Pons (tissue), 1 donor: ENCODE measurements around the gene ATP6V0A1.
A peak's percentile ranks its signal among the peaks of the same experiment; 100 is the strongest.
"Not testable (repeated sequence)": the region's sequence is repeated elsewhere in the genome, so short reads cannot be mapped to it uniquely, and the experiment has no call there.

ENCODE experiments used
- DNase-seq: peaks from one replicate; pipeline ENCODE4 v3.0.0-alpha.2; 2016; ENCODE audit warnings: low spot score

Gene ATP6V0A1

DNA sequence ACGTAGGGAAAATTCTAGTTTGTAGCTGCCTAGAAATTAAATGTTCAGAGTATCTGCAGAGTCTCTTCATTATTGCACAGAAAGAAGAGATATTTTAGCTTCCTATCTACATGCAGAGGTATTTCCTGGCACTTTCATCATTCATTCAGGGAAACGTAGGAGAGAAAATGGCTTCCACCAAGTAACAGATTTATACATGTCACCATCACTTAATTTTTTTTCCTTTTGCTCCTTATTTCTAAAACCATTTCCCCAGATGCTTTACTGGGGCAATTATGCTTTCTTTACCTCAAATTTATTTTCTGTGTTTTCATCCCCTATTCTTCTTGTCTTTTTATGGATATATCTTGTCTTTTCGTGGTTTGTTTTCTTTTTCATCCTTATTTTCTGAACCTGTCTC, 18.5 kb downstream of the ATP6V0A1 start:
- DNase-seq: no peak

DNA sequence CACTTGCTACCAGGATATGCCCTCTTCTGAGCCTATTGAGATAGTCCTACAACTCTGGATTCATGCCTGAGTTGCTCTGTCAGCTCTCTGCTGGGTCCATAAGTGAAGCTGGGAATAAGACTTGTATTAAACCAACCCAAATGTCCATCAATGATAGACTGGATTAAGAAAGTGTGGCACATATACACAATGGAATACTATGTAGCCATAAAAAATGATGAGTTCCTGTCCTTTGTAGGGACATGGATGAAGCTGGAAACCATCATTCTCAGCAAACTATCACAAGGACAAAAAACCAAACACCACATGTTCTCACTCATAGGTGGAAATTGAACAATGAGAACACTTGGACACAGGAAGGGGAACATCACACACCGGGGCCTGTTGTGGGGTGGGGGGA, 19.1 kb downstream of the ATP6V0A1 start:
- DNase-seq: not testable (repeated sequence)

DNA sequence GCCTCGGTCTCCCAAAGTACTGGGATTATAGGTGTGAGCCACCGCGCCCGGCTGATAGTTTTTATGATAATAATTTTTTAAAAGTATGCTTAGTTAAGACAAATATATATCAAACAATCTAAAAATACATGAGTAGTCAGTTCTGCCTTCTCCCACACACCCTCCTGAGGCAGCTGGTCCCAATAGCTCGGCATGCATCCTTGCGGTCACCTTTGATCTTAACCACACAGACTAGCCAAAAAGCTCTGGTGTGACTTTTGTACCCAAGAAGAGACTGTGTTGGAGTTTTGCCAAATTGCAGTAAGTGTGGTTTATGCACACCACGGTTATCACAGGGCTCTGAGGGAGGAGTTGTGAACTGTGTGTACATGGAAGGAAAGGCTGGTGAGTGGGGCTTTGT, 25.6 kb downstream of the ATP6V0A1 start:
- no peak for DNase-seq

DNA sequence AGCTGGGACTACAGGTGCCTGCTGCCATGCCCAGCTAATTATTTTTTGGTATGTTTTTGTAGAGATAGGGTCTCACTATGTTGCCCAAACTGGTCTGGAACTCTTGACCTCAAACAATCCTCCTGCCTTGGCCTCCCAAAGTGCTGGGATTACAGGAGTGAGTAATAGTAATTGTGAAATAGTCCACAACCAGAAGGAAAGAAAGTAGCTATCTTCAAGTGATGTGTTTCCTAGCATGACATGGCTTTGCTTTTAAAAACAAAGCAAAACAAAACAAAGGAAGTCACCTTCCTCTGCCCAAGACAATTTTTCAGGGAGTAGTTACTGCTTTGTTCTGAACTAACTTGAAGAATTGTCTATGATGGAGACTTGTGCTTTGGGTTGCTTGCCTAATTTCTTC, 27.0 kb downstream of the ATP6V0A1 start:
- no peak for DNase-seq

DNA sequence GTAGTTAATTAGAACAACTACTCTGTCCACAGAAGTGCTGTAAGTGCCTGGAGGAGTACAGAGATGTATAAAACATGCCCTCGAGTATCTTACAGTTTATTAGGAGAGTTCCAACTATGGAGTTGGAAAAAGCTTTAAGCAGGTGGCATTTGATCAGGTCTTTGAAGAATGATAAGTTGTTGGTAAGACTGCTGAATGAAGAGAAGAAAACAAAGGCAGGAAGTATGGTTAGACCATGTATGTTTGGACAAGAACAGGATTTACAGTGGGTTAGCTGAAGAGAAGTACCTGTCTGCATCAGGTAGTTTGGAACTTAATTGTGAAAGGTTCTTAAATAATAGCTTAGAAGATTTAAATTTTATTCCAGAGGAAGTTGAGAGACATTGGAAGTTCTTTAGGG, 29.4 kb downstream of the ATP6V0A1 start:
- DNase-seq: no peak

DNA sequence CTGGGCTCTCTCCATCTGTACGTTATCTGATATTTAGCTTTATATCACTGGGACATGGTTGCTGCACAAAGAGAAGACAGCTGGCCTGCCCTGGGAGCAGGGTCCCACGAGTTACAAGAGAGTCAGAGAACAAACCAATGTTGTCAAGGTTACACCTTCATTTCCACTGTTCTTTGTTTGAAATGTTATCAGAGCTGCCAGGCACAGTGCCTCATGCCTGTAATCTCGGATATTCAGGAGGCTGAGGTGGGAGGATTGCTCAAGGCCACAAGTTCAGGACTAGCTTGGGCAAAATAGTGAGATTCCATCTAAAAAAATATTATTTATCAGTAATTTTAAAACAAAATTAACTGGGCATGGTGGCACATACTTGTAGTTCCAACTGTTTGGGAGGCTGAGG, 34.6 kb downstream of the ATP6V0A1 start:
- DNase-seq: no peak

DNA sequence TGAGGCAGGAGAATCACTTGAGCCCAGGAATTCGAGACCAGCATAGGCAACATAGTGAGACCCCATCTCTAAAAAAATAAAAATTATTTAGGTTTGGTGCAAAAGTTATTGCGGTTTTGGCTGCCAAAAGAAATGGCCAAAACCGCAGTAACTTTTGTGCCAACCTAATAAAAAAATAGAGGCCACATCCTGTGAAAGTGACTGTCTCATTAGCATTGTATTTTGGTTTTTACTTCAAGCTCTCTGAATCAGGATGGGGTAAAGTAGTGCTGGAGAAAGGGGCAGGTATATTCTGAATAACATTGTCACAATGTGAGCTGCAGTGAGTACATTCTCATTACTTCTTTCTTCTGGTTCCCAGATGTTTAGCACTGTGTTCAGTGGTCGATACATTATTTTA, 36.0 kb downstream of the ATP6V0A1 start:
- DNase-seq: no peak

DNA sequence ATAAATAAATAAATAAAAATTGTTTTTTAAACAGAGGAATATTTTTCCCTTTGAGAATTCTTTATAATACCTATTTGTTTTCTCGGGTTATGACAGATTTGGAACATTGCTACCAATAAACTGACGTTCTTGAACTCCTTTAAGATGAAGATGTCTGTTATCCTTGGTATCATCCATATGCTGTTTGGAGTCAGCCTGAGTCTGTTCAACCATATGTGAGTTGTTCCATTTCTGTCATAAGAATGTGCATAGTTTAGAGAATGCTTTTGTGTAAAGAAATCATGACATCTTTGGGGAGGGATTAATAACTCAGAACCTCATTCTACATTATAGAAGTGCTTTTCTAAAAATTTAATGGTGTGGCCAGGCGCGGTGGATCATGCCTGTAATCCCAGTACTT, 40.1 kb downstream of the ATP6V0A1 start:
- DNase-seq: no peak

DNA sequence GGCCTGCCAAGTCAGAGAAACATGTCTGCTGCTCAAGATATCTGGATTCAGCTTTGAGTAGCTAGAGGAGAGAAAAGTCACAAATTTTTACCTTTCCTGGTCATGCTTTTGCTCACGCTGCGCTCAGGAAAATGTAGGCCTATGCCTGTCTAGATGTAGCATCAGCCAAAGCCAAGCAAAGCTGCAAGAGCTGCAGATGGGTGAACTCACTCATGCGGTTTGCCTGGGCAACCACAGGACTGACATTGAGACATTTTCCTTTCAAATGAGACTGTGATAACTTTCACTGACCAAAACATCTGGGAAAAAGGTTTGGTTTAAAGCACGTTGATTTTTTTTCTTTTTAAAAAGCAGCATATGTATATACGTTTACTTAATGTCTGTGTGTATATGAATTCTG, 43.4 kb downstream of the ATP6V0A1 start:
- no peak for DNase-seq

DNA sequence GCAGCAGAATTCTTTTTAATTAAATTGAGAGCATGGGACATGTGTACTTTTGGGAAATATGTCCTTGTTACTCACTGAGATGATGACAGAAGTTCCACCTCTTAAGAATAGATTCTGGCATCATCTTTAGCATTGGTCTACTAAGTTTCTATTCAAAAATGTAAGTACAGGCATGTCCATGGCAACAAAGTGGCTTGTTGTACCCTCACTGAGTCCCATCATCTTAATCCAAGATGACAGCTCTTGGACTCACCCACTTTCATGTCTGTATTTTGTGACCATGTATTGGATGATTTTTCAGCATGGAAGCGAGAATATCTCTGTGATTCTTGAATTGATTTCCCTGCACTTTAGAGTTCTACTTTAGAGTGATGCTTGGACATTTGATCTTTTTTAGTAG, 44.2 kb downstream of the ATP6V0A1 start:
- no peak for DNase-seq

DNA sequence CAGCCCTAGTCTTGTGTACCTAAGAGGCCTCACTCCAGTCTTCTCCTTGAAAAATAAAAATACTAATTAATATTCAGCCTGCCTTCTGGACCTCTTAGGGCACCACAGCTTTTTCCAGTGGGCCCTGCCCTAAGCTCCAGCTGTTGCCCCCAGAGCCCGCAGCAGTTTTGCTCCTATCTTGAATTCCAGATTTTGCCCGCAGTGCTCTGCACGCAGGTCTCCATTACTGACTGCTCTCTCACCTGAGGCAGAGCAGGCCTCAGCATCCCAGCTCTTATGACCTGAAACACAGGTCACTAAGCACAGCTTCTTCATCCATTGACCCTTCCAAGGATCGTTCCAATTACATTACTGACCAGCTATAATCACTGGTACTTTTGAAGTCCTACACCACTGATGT, 49.0 kb downstream of the ATP6V0A1 start:
- DNase-seq: no peak

DNA sequence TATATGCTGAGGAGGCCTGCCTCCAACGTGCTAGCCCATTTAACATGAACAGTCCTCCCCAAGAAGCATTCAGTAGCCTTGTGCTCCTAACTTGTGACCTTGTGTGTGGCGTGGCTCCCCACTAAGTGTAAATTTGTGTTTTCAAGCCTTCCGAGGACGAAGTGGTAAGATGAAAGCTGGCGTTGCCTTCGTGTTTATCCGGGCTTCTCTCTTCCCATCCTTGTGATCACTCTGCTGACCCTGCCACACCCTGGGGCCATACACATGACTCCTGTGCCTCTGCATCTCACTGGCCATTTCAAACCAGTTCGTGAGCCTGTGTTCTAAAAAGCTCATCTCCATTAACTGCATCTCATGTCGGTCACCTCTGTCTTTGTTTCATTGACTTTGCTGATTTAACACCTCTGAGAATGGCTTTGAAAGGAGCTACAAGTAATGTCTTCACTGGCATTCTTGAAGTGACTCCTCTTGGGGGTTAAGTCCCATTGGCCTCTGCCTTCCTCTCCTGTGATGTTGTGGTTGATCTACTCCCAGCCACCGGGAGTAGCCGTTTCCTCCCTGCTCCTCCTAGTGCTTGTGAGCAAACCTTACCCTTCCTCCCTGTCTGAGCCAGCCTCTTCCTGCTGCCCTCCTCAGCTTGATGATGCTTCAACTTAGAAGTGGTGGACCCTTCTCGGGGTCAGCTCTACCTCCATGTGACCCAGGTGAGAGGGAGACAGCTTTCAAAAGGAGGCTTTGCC, 49.9 kb downstream of the ATP6V0A1 start:
- no peak for DNase-seq

DNA sequence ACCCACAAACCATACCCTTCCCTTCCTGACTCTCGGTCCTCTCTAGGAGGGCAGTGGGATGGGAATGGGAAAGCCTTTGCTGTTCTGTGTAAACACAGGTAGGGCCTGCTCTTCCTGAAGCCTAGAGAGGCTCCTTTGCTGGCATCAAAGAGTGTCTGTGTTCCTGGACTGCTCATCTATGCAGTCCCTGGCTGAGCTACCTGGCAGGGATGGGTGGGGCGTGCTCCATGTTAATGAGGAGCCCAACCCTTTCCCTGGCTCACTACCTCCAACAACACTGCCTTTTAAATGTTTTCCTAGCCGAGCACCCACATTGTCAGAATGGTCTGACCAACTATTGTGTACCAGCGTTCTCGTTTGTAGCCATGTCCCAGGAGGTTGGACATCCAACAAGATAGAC, 50.7 kb downstream of the ATP6V0A1 start:
- no peak for DNase-seq

DNA sequence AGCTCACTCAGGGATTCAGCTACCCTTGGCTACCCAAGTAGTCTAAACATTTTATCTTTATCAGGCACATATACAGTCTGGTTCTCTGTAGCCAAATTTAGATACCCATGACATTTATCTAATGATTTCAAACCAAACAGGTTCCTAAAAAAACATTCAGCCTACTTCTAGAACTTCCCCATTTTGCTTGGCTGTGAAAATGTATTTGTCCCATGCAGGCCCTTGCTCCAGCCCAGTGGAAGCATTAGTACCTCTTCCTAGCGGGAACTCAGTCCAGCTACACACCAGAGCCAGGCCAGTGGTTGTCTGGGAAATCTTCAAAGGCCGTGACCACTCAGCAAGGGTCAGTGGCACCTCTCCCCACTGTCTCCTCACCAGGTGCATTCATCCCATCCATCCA, 51.2 kb downstream of the ATP6V0A1 start:
- DNase-seq: no peak

DNA sequence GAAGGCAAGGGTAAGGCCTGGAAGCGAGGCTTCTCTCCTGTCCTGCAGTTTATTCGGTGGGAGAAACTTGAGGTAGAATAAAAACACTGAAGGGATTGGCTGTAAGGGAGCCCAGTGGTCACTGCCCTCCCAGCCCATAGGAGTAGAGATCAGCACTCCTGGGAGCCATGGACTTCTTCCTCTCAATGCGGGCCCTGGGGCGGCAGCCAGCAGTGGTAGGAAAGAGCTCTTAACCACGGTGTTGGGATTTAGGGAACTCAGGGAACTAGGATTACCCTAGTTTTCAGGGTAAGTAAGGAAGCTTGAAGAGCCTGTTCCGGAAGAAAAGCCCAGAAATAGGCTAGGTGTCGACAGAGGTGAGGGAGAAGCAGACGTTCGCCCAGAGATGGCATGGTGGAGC, 53.6 kb downstream of the ATP6V0A1 start:
- DNase-seq: no peak

DNA sequence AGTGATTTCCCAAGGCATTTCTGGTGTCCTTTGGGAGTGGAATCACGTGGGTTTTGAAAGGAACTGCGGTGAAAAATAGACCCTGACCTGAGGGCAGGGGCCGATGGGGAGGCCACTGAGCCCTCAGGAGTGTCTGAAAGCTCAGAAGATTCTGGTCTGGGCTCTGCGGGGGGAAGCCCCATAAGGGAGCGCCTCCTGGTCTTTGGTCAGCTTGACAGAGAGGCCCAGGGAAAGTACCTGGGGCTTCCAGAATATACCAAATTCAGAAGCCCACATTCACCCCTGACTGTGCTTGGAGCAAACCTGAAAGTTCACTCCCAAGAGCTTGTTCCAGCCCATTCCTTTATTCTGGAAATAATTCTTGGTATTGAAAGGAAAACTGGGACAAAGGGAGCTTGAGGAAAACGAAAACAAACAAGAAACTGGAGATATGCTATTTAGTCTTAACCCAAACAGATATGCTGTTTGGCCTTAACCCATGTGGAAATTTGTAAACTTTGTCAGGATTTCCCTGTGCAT, 54.1 kb downstream of the ATP6V0A1 start:
- DNase-seq: no peak

DNA sequence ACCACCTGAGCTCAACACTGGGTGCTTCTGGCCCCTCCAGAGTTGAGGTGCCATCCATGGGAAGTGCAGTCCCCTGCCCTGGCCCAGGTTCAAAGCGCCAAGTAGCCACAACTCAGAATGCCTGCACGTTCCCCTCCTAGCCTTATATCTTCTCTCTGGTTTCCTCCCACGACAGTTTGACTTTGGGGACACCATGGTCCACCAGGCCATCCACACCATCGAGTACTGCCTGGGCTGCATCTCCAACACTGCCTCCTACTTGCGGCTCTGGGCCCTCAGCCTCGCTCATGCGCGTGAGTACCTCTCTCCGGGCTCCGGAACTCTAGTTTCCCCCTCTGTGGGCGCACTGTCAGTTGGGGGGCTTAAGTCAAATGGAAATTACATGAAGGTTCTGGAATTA, 55.0 kb downstream of the ATP6V0A1 start:
- DNase-seq: no peak

DNA sequence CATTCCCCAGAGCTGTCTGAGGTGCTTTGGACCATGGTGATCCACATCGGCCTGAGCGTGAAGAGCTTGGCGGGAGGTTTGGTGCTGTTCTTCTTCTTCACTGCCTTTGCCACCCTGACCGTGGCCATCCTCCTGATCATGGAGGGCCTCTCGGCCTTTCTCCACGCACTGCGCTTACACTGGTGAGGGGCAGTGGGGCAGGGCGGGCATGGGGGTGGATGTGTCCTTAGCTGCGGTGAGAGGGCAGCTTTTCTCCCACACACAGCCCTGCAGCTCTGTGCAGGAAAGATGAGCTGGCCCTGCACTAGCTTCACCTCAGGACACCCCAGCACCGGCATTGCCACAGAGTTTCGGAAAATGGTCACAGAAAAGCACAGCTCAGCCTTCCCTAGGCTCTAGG, 55.6 kb downstream of the ATP6V0A1 start:
- no peak for DNase-seq

DNA sequence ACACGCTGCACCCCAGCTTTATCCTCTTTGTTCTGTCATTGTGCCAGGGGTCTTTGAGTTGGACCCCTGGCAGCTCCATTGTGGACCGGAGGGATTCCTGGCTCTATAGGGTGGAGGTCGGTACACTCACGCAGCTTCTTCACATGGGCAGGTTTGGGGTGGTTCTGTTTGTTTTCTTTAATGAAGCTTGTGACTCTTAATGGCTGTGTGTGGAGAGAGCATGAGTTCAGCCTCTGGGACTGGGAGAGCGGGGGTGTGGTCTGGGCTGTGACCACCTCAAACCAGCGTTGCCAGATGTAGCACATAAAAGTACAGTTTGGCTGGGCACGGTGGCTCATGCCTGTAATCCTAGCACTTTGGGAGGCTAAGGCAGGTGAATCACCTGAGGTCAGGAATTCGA, 56.2 kb downstream of the ATP6V0A1 start:
- no peak for DNase-seq

DNA sequence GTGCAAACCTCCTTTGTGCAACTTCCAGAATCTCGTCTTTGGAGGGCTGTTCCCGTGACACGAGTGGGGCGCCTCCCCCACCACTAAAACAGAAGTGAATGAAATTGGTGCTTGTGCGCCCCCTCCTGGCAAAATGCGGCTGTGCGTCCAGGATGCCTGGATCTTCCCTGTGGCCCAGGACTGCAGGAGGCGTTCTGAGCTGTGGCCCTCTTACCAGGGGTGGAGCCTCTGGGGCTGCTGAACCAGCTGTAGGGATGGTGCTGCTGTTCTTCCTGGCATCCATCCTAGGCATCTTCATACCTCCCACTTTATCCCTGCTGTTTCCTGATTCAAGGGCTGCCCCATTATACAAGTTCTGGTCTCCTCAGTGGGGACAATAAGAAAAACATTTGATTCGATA, 58.8 kb downstream of the ATP6V0A1 start:
- peak; percentile 79 for DNase-seq

DNA sequence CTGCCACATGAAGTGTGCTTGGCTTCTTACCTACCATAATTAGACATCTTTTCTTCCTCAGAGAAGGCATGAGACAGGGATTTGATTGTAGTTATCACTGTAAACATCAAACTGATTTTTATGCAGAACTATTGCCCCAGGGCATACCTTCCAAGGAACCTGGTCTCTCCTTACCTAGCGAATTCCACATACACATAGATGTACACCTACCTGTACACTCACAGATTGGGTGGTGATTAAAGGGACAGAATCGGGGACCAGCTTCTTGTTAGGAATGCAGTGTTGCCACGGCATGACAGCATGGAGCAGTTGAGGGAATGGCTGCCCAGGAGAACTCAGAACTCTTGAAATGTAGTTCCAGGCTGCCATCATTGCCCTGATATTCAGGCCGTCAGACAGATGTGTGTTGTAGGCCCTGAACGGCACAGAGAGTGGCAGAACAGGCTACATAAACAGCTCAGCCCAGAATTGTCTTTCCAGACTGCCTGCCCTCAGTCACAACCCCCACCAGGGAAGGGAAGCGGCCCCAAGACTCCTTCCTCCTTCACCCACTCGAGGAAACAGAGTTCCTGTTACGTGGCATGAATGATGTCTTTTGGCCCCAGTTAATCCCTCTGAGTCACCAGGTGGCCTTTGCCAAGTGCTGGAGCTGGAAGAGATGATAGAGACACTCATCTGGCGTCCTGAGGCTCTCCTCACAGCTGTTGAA, 59.5 kb downstream of the ATP6V0A1 start:
- DNase-seq: peak; percentile 79

DNA sequence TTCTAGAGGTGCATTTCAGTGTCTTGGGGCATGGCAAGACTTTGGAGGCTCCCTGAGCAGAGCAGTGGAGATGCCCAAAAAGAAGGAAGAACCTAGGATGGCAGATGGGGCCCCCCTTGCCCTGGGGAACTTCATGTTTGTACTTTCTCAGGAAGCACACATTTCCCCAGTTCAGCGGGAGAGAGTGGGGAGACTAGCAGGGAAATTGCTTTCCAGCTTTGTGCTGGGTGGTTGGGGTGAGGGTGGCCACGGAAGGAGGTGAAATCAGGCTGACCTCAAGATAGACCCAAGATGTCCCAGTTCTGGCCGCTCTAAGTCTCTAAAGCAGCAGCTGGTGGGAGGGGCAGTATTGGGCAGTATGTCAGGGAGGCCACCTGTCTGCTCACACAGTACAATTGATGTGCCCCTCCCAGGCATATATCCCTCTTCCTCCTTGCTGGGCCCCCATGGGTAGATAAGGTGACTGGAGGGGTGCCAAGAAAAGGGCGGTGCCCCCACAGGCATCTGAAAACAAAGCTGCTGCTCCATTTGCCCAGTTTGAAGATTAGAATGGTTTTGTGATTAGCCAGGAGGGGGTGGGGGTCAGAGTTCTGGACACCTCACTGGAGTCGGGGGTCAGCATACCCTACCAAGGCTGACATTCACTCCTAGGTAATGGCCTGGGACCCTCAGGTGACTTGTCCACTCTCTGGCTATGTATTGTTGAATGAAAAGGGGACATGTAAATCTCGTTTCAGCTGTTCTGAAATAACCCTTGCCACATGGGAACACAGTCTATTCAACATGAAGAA, 60.3 kb downstream of the ATP6V0A1 start:
- DNase-seq: no peak
